Chondrocyte (in vitro differentiated cells): Measurements from ENCODE around the gene FCER1G. TPM values are rescaled to one million over a fixed set of nuclear protein-coding genes. Genes with fewer than 3 reads are reported as not detected.

Source experiments
- DNase-seq: peaks from one replicate; pipeline ENCODE4 v3.0.0; 2021; ENCODE audit warnings: mixed read lengths, low spot score
- H3K27ac Mint-ChIP-seq: one replicate; pipeline ENCODE4 v1.8.0; 2021; ENCODE audit warnings: mild to moderate bottlenecking, moderate library complexity, mixed read lengths; ENCODE audit not compliant: unreplicated experiment
- H3K27me3 Mint-ChIP-seq: 2 replicates; pipeline ENCODE4 v1.8.0; 2021; ENCODE audit warnings: low read depth, mixed read lengths
- H3K36me3 Mint-ChIP-seq: 2 replicates; pipeline ENCODE4 v1.8.0; 2021; ENCODE audit warnings: low read depth, mixed read lengths
- H3K4me1 Mint-ChIP-seq: 2 replicates; pipeline ENCODE4 v1.8.0; 2021; ENCODE audit warnings: low read depth, mild to moderate bottlenecking, mixed read lengths
- H3K4me3 Mint-ChIP-seq: one replicate; pipeline ENCODE4 v1.8.0; 2021; ENCODE audit warnings: mild to moderate bottlenecking, moderate library complexity, mixed read lengths; ENCODE audit not compliant: unreplicated experiment
- H3K9me3 Mint-ChIP-seq: 2 replicates; pipeline ENCODE4 v1.8.0; 2021; ENCODE audit warnings: low read depth, mixed read lengths
- total RNA-seq: library from RNA; stranded (reverse); gene quantifications from 3 replicates; pipeline ENCODE4 v1.2.1, GENCODE V29; 2021
- TF ChIP-seq, protein P1 (sequence below): fragments of 200-600 bp; sonication (generic); IDR thresholded peaks from 2 replicates; pipeline ENCODE4 v1.5.0; 2021; ENCODE audit warnings: antibody characterized with exemption, mild to moderate bottlenecking, moderate library complexity

FCER1G gene
- total RNA-seq, 1 donor from 2014 or later, result not detected

DNA sequence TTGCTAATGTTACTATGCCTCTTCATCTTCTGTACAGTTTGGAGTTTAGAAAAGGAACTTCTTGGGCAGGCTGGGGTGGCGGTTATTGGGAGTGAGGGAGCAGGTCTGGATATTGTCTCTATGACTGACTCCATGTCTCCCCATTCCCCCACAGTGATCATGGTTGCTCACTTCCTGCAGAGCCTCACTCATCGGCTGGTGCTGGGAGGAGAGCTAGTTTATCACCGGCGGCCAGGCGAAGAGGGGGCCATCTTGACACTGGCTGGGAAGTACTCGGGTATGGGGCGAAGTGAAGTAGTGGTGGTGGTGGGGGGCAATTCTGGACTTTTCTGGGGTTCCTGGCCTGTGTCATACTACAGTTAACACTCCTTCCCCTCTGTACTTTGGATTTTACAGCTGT lies 12.9 kb downstream of the FCER1G start:
- Mint-ChIP-seq H3K27ac (no peak overlapping the region), H3K9me3 (no peaks in the 10 kb centered on the region), H3K4me3 (peak overlapping the region; percentile 100), H3K4me1 (peaks cover 26% of the 10 kb centered on the region), H3K36me3 (peaks cover 16% of the 10 kb centered on the region), H3K27me3 (no peaks in the 10 kb centered on the region)
- TF ChIP-seq, protein P1, sequence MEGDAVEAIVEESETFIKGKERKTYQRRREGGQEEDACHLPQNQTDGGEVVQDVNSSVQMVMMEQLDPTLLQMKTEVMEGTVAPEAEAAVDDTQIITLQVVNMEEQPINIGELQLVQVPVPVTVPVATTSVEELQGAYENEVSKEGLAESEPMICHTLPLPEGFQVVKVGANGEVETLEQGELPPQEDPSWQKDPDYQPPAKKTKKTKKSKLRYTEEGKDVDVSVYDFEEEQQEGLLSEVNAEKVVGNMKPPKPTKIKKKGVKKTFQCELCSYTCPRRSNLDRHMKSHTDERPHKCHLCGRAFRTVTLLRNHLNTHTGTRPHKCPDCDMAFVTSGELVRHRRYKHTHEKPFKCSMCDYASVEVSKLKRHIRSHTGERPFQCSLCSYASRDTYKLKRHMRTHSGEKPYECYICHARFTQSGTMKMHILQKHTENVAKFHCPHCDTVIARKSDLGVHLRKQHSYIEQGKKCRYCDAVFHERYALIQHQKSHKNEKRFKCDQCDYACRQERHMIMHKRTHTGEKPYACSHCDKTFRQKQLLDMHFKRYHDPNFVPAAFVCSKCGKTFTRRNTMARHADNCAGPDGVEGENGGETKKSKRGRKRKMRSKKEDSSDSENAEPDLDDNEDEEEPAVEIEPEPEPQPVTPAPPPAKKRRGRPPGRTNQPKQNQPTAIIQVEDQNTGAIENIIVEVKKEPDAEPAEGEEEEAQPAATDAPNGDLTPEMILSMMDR, result no peak
- DNase-seq, result peak; percentile 51

DNA sequence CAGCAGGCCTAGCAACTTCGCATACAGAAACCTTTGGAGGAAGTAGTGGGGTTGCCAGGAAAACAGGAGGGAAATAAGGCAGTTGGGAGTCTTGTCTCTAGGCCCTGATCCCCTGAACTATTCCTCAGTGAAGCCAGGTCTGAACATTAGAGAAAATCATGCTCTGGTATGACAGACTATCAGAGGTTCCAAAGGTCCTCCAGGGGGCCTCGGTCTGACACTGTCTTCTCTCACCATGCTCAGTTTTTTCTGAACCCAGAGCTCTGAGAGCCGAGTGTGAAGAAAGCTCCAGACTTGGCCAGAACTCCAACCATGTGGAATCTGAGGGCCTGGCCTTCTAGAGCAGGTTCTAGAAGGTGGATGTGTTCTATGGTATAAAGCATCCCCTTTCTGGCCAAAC lies 14.8 kb downstream of the FCER1G start:
- Mint-ChIP-seq H3K36me3 (peaks cover 16% of the 10 kb centered on the region), H3K27me3 (no peaks in the 10 kb centered on the region), H3K4me3 (no peak overlapping the region), H3K9me3 (no peaks in the 10 kb centered on the region), H3K27ac (no peak overlapping the region), H3K4me1 (peaks cover 26% of the 10 kb centered on the region)
- TF ChIP-seq, protein P1, result peak; percentile 35
- no peak for DNase-seq

DNA sequence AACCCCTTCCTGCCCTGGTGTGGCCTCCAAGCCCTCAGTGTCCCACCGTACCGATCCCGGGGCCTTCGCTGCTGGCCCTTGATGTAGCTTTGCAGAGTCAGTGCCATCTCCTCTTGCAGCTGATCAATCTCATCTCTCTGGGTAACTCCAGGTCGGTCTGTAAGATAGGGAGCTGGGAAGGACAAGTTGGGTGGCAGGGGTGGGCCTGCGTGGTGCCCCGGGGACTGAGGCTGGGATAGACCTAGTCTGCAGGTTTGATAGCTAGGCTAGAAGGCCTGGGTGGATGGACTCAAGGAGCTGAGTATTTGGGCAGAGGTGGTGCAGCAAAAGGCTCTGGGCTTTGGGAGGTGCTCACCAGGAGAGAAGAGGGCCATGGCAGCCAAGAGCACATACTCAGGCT lies 15.7 kb downstream of the FCER1G start:
- H3K36me3 Mint-ChIP-seq, result peaks cover 16% of the 10 kb centered on the region
- peaks cover 2% of the 10 kb centered on the region for H3K27me3 Mint-ChIP-seq
- H3K4me1 Mint-ChIP-seq, result peaks cover 20% of the 10 kb centered on the region
- DNase-seq, result no peak
- no peak overlapping the region for H3K4me3 Mint-ChIP-seq
- TF ChIP-seq, protein P1, result no peak
- H3K9me3 Mint-ChIP-seq, result no peaks in the 10 kb centered on the region
- no peak overlapping the region for H3K27ac Mint-ChIP-seq

DNA sequence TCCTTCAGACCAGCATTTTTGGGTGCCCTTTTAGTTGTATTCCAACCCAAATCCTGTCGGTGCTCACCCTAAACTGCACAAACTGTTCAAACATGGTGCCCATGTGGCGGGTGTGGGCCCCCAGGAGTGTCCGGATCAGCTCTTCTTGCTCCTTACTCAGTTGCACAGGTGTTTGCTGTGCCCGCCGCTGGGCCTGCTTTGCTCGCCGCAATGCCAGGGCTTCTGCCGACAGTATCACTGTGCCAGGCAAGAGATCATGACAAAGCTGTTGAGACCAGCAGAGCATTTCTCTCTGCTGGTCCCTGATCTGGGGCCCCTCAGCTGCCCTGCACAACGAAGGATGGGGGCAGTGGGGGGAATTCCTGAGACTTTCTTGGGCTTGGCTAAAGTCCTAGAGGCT lies 18.0 kb downstream of the FCER1G start:
- H3K9me3 Mint-ChIP-seq, result no peaks in the 10 kb centered on the region
- peaks cover 13% of the 10 kb centered on the region for H3K36me3 Mint-ChIP-seq
- TF ChIP-seq, protein P1, result no peak
- peaks cover 2% of the 10 kb centered on the region for H3K27me3 Mint-ChIP-seq
- no peaks in the 10 kb centered on the region for H3K4me1 Mint-ChIP-seq
- no peak for DNase-seq
- no peak overlapping the region for H3K27ac Mint-ChIP-seq
- H3K4me3 Mint-ChIP-seq, result no peak overlapping the region

DNA sequence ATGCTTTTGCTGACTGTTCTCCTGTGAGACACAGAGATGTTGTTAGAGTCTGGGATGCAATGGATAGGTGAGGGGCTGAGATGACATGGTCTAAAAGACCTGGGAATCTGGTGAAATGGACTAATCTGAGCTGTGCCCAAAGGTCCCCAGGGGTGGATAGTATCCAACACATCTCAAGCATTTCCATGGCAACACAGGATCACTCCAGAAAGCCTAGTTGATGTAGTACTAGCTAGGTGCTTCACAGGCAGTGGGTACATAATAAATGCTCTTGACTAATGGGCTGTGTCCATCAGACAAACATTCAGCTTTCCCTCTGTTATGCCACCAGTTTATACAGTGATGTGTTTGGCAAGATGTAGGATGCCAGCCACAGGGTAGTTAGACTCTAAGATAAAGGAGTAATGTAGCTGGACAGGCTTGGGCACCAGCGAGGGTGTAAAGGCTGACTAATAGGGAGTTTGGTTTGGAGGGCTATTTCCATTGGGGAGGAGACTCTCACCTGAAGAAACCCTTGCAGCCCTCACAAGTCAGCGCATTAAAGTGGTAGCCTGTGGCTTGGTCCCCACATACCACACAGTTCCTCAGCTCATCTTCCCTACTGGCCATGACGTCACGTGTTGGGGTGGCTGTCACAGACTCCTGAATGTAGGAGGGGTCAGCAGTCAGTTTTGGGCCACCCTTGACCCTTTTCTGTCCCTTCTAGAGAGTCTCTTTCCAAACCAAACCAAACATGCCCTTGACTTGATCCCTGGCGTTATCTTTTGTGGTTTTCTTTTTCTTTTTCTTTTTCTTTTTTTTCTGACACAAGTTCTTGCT lies 21.1 kb downstream of the FCER1G start:
- peaks cover 5% of the 10 kb centered on the region for H3K27me3 Mint-ChIP-seq
- H3K36me3 Mint-ChIP-seq, result no peaks in the 10 kb centered on the region
- TF ChIP-seq, protein P1, result no peak
- no peak overlapping the region for H3K27ac Mint-ChIP-seq
- no peaks in the 10 kb centered on the region for H3K4me1 Mint-ChIP-seq
- no peak overlapping the region for H3K4me3 Mint-ChIP-seq
- no peaks in the 10 kb centered on the region for H3K9me3 Mint-ChIP-seq
- no peak for DNase-seq
